GM12878 (cell line): ENCODE data around the gene KLHDC8A. TPM values are rescaled to one million over a fixed set of nuclear protein-coding genes. Genes with fewer than 3 reads are reported as not detected.

Source experiments
- CHD2 ChIP-seq: IDR thresholded peaks from 2 replicates; pipeline ENCODE4 v1.6.1; 2011; ENCODE audit warnings: low read depth, low read length, improper control_type of control experiment, borderline replicate concordance
- NFIC ChIP-seq: IDR thresholded peaks from 2 replicates; pipeline ENCODE4 v1.6.1; 2012; ENCODE audit warnings: low read depth, mild to moderate bottlenecking, inconsistent platforms, low read length, moderate library complexity
- NRF1 ChIP-seq: conservative IDR thresholded peaks from 2 replicates; pipeline ENCODE4 v1.6.1; 2011; ENCODE audit warnings: mild to moderate bottlenecking, low read depth, low read length, improper control_type of control experiment
- POLR2A ChIP-seq: IDR thresholded peaks from 2 replicates; pipeline ENCODE4 v1.6.1; 2011; ENCODE audit warnings: low read depth, mild to moderate bottlenecking, low read length
- POLR2AphosphoS2 ChIP-seq: IDR thresholded peaks from 2 replicates; pipeline ENCODE4 v1.6.1; 2011; ENCODE audit warnings: low read depth, mild to moderate bottlenecking, low read length, improper control_type of control experiment, moderate library complexity
- RB1 ChIP-seq: fragments of 450-650 bp; formaldehyde crosslinking; IDR thresholded peaks from 2 replicates; pipeline ENCODE4 v1.6.1; 2017; ENCODE audit warnings: mild to moderate bottlenecking, borderline replicate concordance
- SRF ChIP-seq, 2 experiments: IDR thresholded peaks; 2 replicates each; pipeline ENCODE4 v1.6.1; 2011; ENCODE audit warnings: low read depth in 2 of 2, low read length in 2 of 2, mild to moderate bottlenecking in 1 of 2, moderate library complexity in 1 of 2
- TAF1 ChIP-seq: IDR thresholded peaks from 2 replicates; pipeline ENCODE4 v1.6.1; 2011; ENCODE audit warnings: mild to moderate bottlenecking, low read depth, low read length, borderline replicate concordance
- TARDBP ChIP-seq: IDR thresholded peaks from 2 replicates; pipeline ENCODE4 v1.6.1; 2016; ENCODE audit warnings: borderline replicate concordance
- TCF3 ChIP-seq: IDR thresholded peaks from 2 replicates; pipeline ENCODE4 v1.6.1; 2012; ENCODE audit warnings: low read depth, mild to moderate bottlenecking, low read length, borderline replicate concordance; ENCODE audit not compliant: insufficient read depth
- USF1 ChIP-seq: IDR thresholded peaks from 2 replicates; pipeline ENCODE4 v1.6.1; 2011; ENCODE audit warnings: borderline replicate concordance, low read depth, mild to moderate bottlenecking, moderate library complexity, mixed read lengths, low read length; ENCODE audit not compliant: insufficient read depth; ENCODE audit errors: extremely low read length
- YY1 ChIP-seq: IDR thresholded peaks from 2 replicates; pipeline ENCODE4 v1.6.1; 2011; ENCODE audit warnings: low read depth, mild to moderate bottlenecking, low read length
- polyA plus RNA-seq, 11 experiments: library from polyadenylated mRNA; depleted of rRNA in 4 of 11; unstranded in 6 of 11; stranded (reverse) in 5 of 11; fragments of >200 nt; fragmentation: Nextera tagmentation in 4 of 11; fragmentation: Illumina TruSeq in 1 of 11; extraction: Ambion mirVana in 4 of 11; extraction: Trizol in 1 of 11; gene quantifications; 1 replicate in 1 of 11; 2 replicates in 10 of 11; pipeline versions ENCODE4 v1.2.1 to v1.2.3, GENCODE V29; 2011 to 2016; ENCODE audit warnings: inconsistent platforms in 2 of 11, missing spikeins in 2 of 11, low read depth in 1 of 11
- total RNA-seq, 4 experiments: library from RNA; depleted of rRNA in 3 of 4; stranded (reverse); fragments of >200 nt in 3 of 4; fragmentation: Illumina TruSeq in 1 of 4; extraction: Trizol in 1 of 4; gene quantifications; 2 replicates each; pipeline versions ENCODE4 v1.2.1 to v1.2.3, GENCODE V29; 2013 to 2021
- TF ChIP-seq, protein P1 (sequence below): fragments of 450-650 bp; formaldehyde crosslinking; IDR thresholded peaks from 2 replicates; pipeline ENCODE4 v1.4.0; 2022; ENCODE audit warnings: mild to moderate bottlenecking, moderate library complexity
- TF ChIP-seq, protein P2 (sequence below): fragments of 450-650 bp; IDR thresholded peaks from 2 replicates; pipeline ENCODE4 v1.6.1; 2014; ENCODE audit warnings: mild to moderate bottlenecking
- TF ChIP-seq, protein P3 (sequence below): IDR thresholded peaks from 2 replicates; pipeline ENCODE4 v1.6.1; 2012; ENCODE audit warnings: low read depth, low read length, improper control_type of control experiment
- TF ChIP-seq, protein P4 (sequence below): fragments of 450-650 bp; IDR thresholded peaks from 2 replicates; pipeline ENCODE4 v1.6.1; 2018; ENCODE audit warnings: mild to moderate bottlenecking, low read depth, moderate library complexity; ENCODE audit not compliant: partially characterized antibody

The KLHDC8A gene
- total and polyA plus RNA-seq, 10 of the 15 experiments (the other 5 are each of a cell fraction or from before 2014, with no cell fraction given): not detected

- TF ChIP-seq, protein P1, sequence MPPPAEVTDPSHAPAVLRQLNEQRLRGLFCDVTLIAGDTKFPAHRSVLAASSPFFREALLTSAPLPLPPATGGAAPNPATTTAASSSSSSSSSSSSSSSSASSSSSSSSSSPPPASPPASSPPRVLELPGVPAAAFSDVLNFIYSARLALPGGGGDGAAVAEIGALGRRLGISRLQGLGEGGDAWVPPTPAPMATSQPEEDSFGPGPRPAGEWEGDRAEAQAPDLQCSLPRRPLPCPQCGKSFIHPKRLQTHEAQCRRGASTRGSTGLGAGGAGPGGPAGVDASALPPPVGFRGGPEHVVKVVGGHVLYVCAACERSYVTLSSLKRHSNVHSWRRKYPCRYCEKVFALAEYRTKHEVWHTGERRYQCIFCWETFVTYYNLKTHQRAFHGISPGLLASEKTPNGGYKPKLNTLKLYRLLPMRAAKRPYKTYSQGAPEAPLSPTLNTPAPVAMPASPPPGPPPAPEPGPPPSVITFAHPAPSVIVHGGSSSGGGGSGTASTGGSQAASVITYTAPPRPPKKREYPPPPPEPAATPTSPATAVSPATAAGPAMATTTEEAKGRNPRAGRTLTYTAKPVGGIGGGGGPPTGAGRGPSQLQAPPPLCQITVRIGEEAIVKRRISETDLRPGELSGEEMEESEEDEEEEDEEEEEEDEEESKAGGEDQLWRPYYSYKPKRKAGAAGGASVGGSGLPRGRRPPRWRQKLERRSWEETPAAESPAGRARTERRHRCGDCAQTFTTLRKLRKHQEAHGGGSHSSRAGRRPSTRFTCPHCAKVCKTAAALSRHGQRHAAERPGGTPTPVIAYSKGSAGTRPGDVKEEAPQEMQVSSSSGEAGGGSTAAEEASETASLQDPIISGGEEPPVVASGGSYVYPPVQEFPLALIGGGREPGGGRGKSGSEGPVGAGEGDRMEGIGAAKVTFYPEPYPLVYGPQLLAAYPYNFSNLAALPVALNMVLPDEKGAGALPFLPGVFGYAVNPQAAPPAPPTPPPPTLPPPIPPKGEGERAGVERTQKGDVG (CRISPR knock-in tag): no peak
- TF ChIP-seq USF1: peak; percentile 33
- no peak for TF ChIP-seq POLR2AphosphoS2
- no peak for TF ChIP-seq SRF (IDR thresholded peaks at IDR 0.05; ENCODE audit: low read depth in 2 of 2, low read length in 2 of 2)
- TF ChIP-seq POLR2A: no peak
- TF ChIP-seq, protein P2, sequence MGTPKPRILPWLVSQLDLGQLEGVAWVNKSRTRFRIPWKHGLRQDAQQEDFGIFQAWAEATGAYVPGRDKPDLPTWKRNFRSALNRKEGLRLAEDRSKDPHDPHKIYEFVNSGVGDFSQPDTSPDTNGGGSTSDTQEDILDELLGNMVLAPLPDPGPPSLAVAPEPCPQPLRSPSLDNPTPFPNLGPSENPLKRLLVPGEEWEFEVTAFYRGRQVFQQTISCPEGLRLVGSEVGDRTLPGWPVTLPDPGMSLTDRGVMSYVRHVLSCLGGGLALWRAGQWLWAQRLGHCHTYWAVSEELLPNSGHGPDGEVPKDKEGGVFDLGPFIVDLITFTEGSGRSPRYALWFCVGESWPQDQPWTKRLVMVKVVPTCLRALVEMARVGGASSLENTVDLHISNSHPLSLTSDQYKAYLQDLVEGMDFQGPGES: 0 out of 2 replicates have a peak, but pooled peaks have one; percentile 33
- peak; percentile 45; the same call in 1 of the 2 replicates for TF ChIP-seq RB1
- TF ChIP-seq NFIC: no peak
- TF ChIP-seq, protein P3, sequence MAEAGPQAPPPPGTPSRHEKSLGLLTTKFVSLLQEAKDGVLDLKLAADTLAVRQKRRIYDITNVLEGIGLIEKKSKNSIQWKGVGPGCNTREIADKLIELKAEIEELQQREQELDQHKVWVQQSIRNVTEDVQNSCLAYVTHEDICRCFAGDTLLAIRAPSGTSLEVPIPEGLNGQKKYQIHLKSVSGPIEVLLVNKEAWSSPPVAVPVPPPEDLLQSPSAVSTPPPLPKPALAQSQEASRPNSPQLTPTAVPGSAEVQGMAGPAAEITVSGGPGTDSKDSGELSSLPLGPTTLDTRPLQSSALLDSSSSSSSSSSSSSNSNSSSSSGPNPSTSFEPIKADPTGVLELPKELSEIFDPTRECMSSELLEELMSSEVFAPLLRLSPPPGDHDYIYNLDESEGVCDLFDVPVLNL: no peak
- no peak for TF ChIP-seq NRF1
- peak; percentile 69 for TF ChIP-seq YY1
- no peak for TF ChIP-seq CHD2
- TF ChIP-seq TARDBP: no peak; the same call in 1 of the 2 replicates
- TF ChIP-seq, protein P4, sequence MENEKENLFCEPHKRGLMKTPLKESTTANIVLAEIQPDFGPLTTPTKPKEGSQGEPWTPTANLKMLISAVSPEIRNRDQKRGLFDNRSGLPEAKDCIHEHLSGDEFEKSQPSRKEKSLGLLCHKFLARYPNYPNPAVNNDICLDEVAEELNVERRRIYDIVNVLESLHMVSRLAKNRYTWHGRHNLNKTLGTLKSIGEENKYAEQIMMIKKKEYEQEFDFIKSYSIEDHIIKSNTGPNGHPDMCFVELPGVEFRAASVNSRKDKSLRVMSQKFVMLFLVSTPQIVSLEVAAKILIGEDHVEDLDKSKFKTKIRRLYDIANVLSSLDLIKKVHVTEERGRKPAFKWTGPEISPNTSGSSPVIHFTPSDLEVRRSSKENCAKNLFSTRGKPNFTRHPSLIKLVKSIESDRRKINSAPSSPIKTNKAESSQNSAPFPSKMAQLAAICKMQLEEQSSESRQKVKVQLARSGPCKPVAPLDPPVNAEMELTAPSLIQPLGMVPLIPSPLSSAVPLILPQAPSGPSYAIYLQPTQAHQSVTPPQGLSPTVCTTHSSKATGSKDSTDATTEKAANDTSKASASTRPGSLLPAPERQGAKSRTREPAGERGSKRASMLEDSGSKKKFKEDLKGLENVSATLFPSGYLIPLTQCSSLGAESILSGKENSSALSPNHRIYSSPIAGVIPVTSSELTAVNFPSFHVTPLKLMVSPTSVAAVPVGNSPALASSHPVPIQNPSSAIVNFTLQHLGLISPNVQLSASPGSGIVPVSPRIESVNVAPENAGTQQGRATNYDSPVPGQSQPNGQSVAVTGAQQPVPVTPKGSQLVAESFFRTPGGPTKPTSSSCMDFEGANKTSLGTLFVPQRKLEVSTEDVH: no peak
- no peak for TF ChIP-seq TAF1
- no peak for TF ChIP-seq TCF3
Observed at GRCh38 chr1:205325334-205325884, 31.3 kb downstream of the KLHDC8A start (continued).
